Trophoblast cell (in vitro differentiated cells and primary cell): ENCODE data around the gene AKAP13.

Experiments
- DNase-seq, 2 donors: peaks; one replicate each; pipeline ENCODE4 v3.0.0-alpha.2; 2016
- H2AFZ ChIP-seq: 2 replicates; pipeline ENCODE4 v1.6.1; 2013; ENCODE audit warnings: low read length, moderate library complexity, mild to moderate bottlenecking; ENCODE audit not compliant: insufficient read depth, poor library complexity
- H2AK5ac ChIP-seq: 2 replicates; pipeline ENCODE4 v1.6.1; 2013; ENCODE audit warnings: mild to moderate bottlenecking, low read length
- H2BK120ac ChIP-seq: 2 replicates; pipeline ENCODE4 v1.6.1; 2013; ENCODE audit warnings: low read length, mild to moderate bottlenecking, moderate library complexity; ENCODE audit not compliant: insufficient read depth, poor library complexity
- H2BK12ac ChIP-seq: 2 replicates; pipeline ENCODE4 v1.6.1; 2013; ENCODE audit warnings: mild to moderate bottlenecking, low read length, moderate library complexity
- H2BK5ac ChIP-seq: 2 replicates; pipeline ENCODE4 v1.6.1; 2013; ENCODE audit warnings: low read length, low read depth, moderate library complexity, mild to moderate bottlenecking; ENCODE audit not compliant: poor library complexity
- H3K14ac ChIP-seq: 2 replicates; pipeline ENCODE4 v1.6.1; 2013; ENCODE audit warnings: mild to moderate bottlenecking, low read length
- H3K18ac ChIP-seq: 2 replicates; pipeline ENCODE4 v1.6.1; 2013; ENCODE audit warnings: mild to moderate bottlenecking, low read length
- H3K23ac ChIP-seq: 2 replicates; pipeline ENCODE4 v1.6.1; 2013; ENCODE audit warnings: low read length
- H3K27ac ChIP-seq: 2 replicates; pipeline ENCODE4 v1.5.1; 2013; ENCODE audit warnings: low read depth, mild to moderate bottlenecking, inconsistent platforms, low read length, moderate library complexity
- H3K27me3 ChIP-seq: 2 replicates; pipeline ENCODE4 v1.6.1; 2013; ENCODE audit warnings: inconsistent platforms, mild to moderate bottlenecking, low read length, moderate library complexity; ENCODE audit not compliant: insufficient read depth
- H3K36me3 ChIP-seq, 2 experiments: 1 replicate in 1 of 2; 2 replicates in 1 of 2; pipeline ENCODE4 v1.6.1; 2013; ENCODE audit warnings: low read length in 2 of 2, mild to moderate bottlenecking in 2 of 2, moderate library complexity in 1 of 2; ENCODE audit not compliant: insufficient read depth in 2 of 2, control insufficient read depth in 1 of 2
- H3K4ac ChIP-seq: 2 replicates; pipeline ENCODE4 v1.6.1; 2013; ENCODE audit warnings: low read depth, mild to moderate bottlenecking, low read length, moderate library complexity
- H3K4me1 ChIP-seq, 2 experiments: 1 replicate in 1 of 2; 2 replicates in 1 of 2; pipeline ENCODE4 v1.6.1; 2013; ENCODE audit warnings: low read length in 2 of 2, mild to moderate bottlenecking in 2 of 2, moderate library complexity in 1 of 2; ENCODE audit not compliant: insufficient read depth in 2 of 2, control insufficient read depth in 1 of 2
- H3K4me2 ChIP-seq: 2 replicates; pipeline ENCODE4 v1.6.1; 2013; ENCODE audit warnings: inconsistent platforms, mild to moderate bottlenecking, low read length, moderate library complexity
- H3K4me3 ChIP-seq: 2 replicates; pipeline ENCODE4 v1.5.1; 2013; ENCODE audit warnings: mild to moderate bottlenecking, low read depth, low read length, inconsistent platforms
- H3K79me1 ChIP-seq: one replicate; pipeline ENCODE4 v1.6.1; 2013; ENCODE audit warnings: low read length
- H3K79me2 ChIP-seq: 2 replicates; pipeline ENCODE4 v1.6.1; 2013; ENCODE audit warnings: low read length, mild to moderate bottlenecking; ENCODE audit not compliant: control insufficient read depth, insufficient read depth, poor library complexity
- H3K9ac ChIP-seq: 2 replicates; pipeline ENCODE4 v1.6.1; 2013; ENCODE audit warnings: mild to moderate bottlenecking, low read length
- H3K9me3 ChIP-seq: 2 replicates; pipeline ENCODE4 v1.6.1; 2013; ENCODE audit warnings: low read depth, mild to moderate bottlenecking, control low read depth, inconsistent platforms, low read length; ENCODE audit not compliant: insufficient read depth
- H4K12ac ChIP-seq: 2 replicates; pipeline ENCODE4 v1.6.1; 2013; ENCODE audit warnings: low read depth, mild to moderate bottlenecking, low read length, moderate library complexity
- H4K8ac ChIP-seq: 2 replicates; pipeline ENCODE4 v1.6.1; 2013; ENCODE audit warnings: low read depth, mild to moderate bottlenecking, low read length, moderate library complexity
- H4K91ac ChIP-seq: one replicate; pipeline ENCODE4 v1.6.1; 2013; ENCODE audit warnings: low read depth, mild to moderate bottlenecking, low read length, moderate library complexity
- WGBS: extraction: QIAGEN DNeasy Blood & Tissue Kit; methylation state at CpG from one replicate; pipeline ENCODE4 v1.1.7; 2013; ENCODE audit warnings: missing lambda C conversion rate; ENCODE audit not compliant: insufficient read length, insufficient coverage; ENCODE audit errors: extremely low coverage; 5-methylcytosine and 5-hydroxymethylcytosine counted together

Gene AKAP13

DNA sequence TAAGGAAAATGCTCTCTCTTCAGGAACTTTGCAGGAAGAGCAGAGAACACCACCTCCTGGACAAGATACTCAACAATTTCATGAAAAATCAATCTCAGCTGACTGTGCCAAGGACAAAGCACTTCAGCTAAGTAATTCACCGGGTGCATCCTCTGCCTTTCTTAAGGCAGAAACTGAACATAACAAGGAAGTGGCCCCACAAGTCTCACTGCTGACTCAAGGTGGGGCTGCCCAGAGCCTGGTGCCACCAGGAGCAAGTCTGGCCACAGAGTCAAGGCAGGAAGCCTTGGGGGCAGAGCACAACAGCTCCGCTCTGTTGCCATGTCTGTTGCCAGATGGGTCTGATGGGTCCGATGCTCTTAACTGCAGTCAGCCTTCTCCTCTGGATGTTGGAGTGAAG lies 200.5 kb downstream of the AKAP13 start:
- no peak overlapping the region for H4K8ac ChIP-seq
- H3K4me3 ChIP-seq, result no peak overlapping the region
- no peak overlapping the region for H4K91ac ChIP-seq
- no peaks in the 10 kb centered on the region for H3K9me3 ChIP-seq
- H2BK5ac ChIP-seq, result no peak overlapping the region
- peaks cover 2% of the 10 kb centered on the region for H3K79me1 ChIP-seq
- no peak overlapping the region for H3K27ac ChIP-seq
- no peaks in the 10 kb centered on the region for H3K27me3 ChIP-seq
- no peak overlapping the region for H4K12ac ChIP-seq
- H3K14ac ChIP-seq, result no peak overlapping the region
- H2AK5ac ChIP-seq, result no peak overlapping the region
- no peak overlapping the region for H3K18ac ChIP-seq
- DNase-seq, result peak in 1 of 2 donors; percentile 28
- no peak overlapping the region for H2AFZ ChIP-seq
- H3K23ac ChIP-seq, result no peak overlapping the region
- peaks cover 10 to 36% of the 10 kb centered on the region in 2 experiments for H3K36me3 ChIP-seq
- peaks cover 7 to 13% of the 10 kb centered on the region in 2 experiments for H3K4me1 ChIP-seq
- no CpG with 5 or more reads among the region's 3 CpGs for WGBS
- H3K9ac ChIP-seq, result no peak overlapping the region
- H3K79me2 ChIP-seq, result no peaks in the 10 kb centered on the region
- H3K4ac ChIP-seq, result no peak overlapping the region
- no peak overlapping the region for H3K4me2 ChIP-seq
- H2BK12ac ChIP-seq, result no peak overlapping the region
- no peak overlapping the region for H2BK120ac ChIP-seq

DNA sequence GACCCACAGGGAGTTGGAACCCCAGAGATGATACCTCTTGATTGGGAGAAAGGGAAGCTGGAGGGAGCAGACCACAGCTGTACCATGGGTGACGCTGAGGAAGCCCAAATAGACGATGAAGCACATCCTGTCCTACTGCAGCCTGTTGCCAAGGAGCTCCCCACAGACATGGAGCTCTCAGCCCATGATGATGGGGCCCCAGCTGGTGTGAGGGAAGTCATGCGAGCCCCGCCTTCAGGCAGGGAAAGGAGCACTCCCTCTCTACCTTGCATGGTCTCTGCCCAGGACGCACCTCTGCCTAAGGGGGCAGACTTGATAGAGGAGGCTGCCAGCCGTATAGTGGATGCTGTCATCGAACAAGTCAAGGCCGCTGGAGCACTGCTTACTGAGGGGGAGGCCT lies 201.1 kb downstream of the AKAP13 start:
- no peak overlapping the region for H2BK5ac ChIP-seq
- no peak overlapping the region for H2AK5ac ChIP-seq
- H3K27ac ChIP-seq, result no peak overlapping the region
- peaks cover 2% of the 10 kb centered on the region for H3K79me1 ChIP-seq
- H3K9me3 ChIP-seq, result no peaks in the 10 kb centered on the region
- H4K12ac ChIP-seq, result no peak overlapping the region
- H3K27me3 ChIP-seq, result no peaks in the 10 kb centered on the region
- no peak overlapping the region for H3K4me2 ChIP-seq
- peak overlapping the region; percentile 4 for H3K18ac ChIP-seq
- H3K4me1 ChIP-seq, result peaks cover 7 to 13% of the 10 kb centered on the region in 2 experiments
- no peak overlapping the region for H2AFZ ChIP-seq
- no peak overlapping the region for H2BK12ac ChIP-seq
- H3K4me3 ChIP-seq, result no peak overlapping the region
- no peak overlapping the region for H4K91ac ChIP-seq
- no peak overlapping the region for H3K23ac ChIP-seq
- WGBS, result no CpG with 5 or more reads among the region's 8 CpGs
- peak in 1 of 2 donors; percentile 25 for DNase-seq
- H3K4ac ChIP-seq, result no peak overlapping the region
- no peak overlapping the region for H3K14ac ChIP-seq
- peaks cover 10 to 36% of the 10 kb centered on the region in 2 experiments for H3K36me3 ChIP-seq
- no peak overlapping the region for H3K9ac ChIP-seq
- H2BK120ac ChIP-seq, result no peak overlapping the region
- no peaks in the 10 kb centered on the region for H3K79me2 ChIP-seq
- no peak overlapping the region for H4K8ac ChIP-seq

DNA sequence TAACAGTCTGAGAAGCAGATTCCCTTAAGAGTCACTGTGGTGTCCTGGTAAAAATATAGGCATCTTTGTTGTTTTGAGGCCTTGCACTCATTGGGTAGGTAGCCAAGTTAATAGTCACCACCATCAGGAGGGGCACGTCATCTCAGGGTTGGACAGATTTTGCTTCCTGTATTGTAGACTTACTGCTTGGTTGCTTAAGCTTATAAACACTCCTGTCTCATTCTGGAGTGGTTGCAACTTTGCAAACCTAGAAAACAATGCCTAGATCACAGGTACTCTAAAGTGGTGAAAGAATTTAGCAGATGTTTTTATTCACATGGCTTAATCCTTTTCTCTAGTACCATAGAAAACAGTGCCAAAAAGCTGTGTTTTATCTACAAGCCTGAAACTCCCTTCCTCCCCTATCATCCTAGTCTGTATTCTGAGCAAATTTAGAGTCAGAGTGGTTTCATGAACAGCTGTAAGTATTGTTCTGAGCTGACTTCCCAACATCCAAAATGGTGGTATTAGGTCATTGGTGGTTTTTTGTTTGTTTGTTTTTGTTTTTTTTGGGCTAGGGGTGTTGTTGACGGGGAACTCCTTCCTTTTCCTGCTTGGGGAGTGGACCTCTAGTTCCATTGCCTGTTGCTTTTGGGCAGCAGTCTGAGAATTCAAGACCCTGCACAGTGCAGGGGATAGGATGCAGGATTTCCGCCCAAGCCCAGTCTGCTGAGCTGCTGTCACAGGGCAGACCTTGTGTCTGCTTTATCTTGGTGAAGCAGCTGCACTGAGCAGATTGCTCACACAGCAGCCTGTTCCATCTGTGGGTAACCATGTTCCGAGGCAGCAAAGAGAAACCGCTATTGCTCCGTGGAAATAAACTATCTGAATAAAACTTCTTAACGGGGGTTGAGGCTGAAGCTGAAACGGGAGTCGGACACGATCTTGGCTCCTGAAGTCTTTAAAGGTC lies 202.0 kb downstream of the AKAP13 start:
- Histone ChIP-seq H3K4me1 (peaks cover 7 to 13% of the 10 kb centered on the region in 2 experiments), H2BK12ac (no peak overlapping the region), H3K9ac (no peak overlapping the region), H3K4me2 (no peak overlapping the region), H3K79me2 (no peaks in the 10 kb centered on the region), H3K18ac (no peak overlapping the region), H3K23ac (no peak overlapping the region), H2AFZ (no peak overlapping the region), H3K36me3 (peaks cover 10 to 36% of the 10 kb centered on the region in 2 experiments), H3K27me3 (no peaks in the 10 kb centered on the region), H2BK5ac (no peak overlapping the region), H3K14ac (no peak overlapping the region), H3K4me3 (no peak overlapping the region), H3K79me1 (peaks cover 2% of the 10 kb centered on the region), H4K8ac (no peak overlapping the region), H4K91ac (no peak overlapping the region), H2AK5ac (no peak overlapping the region), H3K9me3 (no peaks in the 10 kb centered on the region), H3K4ac (no peak overlapping the region), H3K27ac (no peak overlapping the region), H2BK120ac (no peak overlapping the region), H4K12ac (no peak overlapping the region)
- WGBS, result no CpG with 5 or more reads among the region's 10 CpGs
- DNase-seq, result no peak

DNA sequence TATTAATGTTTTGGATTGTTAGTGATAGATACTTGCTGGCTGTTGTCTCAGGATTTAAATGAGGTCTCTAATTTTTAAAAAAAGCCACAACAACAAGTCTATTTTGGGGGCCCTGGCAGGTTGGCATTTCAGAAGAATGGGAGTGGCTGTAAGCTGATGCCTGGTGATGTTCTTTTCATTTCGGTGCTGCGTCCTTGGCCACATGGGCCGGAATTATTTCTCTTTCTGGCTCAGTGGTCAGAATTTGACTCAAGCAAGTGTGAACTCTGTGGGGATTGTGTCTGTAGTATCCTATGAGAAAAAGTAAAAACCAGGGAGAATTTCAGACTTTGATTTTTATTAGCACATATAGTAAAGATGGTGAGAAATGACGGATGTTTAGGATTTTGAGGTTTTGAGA lies 203.0 kb downstream of the AKAP13 start:
- Histone ChIP-seq H4K91ac (no peak overlapping the region), H3K4me2 (no peak overlapping the region), H3K36me3 (peaks cover 10 to 36% of the 10 kb centered on the region in 2 experiments), H2BK120ac (no peak overlapping the region), H3K18ac (no peak overlapping the region), H2BK12ac (no peak overlapping the region), H4K8ac (no peak overlapping the region), H3K79me1 (peaks cover 4% of the 10 kb centered on the region), H3K79me2 (no peaks in the 10 kb centered on the region), H3K23ac (no peak overlapping the region), H3K27me3 (no peaks in the 10 kb centered on the region), H3K9me3 (no peaks in the 10 kb centered on the region), H4K12ac (no peak overlapping the region), H3K14ac (no peak overlapping the region), H3K4me3 (no peak overlapping the region), H2AK5ac (no peak overlapping the region), H2BK5ac (no peak overlapping the region), H3K4ac (no peak overlapping the region), H2AFZ (no peak overlapping the region), H3K9ac (no peak overlapping the region), H3K4me1 (peaks cover 7 to 16% of the 10 kb centered on the region in 2 experiments), H3K27ac (no peak overlapping the region)
- DNase-seq, result no peak
- WGBS, result 100% methylated on average over 1 of the region's 4 CpGs
